ENCODE data around the gene TNFRSF4.

The TNFRSF4 gene

DNA sequence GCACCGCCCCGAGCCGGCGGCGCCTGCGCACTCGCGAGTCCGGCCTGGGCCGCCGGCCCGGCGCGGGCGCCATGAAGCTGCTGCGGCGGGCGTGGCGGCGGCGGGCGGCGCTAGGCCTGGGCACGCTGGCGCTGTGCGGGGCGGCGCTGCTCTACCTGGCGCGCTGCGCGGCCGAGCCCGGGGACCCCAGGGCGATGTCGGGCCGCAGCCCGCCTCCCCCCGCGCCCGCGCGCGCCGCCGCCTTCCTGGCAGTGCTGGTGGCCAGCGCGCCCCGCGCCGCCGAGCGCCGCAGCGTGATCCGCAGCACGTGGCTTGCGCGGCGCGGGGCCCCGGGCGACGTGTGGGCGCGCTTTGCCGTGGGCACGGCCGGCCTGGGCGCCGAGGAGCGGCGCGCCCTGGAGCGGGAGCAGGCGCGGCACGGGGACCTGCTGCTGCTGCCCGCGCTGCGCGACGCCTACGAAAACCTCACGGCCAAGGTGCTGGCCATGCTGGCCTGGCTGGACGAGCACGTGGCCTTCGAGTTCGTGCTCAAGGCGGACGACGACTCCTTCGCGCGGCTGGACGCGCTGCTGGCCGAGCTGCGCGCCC, 18.3 kb upstream of the TNFRSF4 start, which contains the start of gene B3GALT6:
Gene B3GALT6, plus strand, starts transcription at position 30 of the 588 bp plus-strand sequence. Its CDS starts 42 bp downstream, at position 72.
- no peak for DNase-seq

DNA sequence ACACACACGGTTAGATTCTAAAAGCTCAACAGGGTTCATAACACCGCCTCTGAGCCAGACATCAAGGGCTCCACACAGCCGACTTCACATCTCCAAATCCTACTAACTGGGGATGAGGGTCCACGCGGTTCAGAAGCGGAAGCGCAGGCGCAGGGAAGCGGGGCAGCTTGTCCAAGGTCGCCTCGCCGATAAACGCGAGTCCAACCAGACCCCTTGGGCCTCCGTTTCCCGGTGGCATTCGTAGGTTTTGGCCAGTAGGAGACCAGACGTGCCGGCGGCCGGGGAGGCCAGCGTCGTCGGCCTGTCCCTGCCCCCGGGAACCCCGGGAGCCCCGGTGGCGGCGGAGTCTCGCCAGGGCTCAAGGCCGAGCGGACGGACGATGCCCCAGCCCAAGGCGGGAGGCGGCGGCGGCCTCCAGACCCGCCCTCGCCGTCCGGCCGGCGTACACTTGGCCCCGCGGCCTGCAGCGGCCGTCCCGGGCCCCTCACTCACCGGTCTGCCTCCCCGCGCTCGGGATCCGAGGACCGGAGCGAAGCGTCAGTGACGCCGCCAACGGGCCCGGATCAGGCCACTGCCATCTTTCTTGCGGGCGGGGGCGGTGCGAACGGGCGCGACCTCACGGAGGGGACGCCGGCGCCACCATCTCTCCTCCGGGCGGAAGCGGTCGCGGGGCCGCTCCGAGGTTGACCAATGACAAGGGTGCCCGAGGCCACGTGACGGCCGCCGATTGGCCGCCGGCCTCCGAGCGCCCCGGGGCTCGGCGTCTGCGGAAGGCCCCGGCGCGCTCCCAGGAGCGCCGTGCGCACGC, 17.7 kb upstream of the TNFRSF4 start, which contains the start of gene SDF4:
Gene SDF4, minus strand, starts transcription at position 602 of the 808 bp plus-strand sequence. CDS start 3,229 bp downstream, outside the sequence.
- DNase-seq, result peak; percentile 93

DNA sequence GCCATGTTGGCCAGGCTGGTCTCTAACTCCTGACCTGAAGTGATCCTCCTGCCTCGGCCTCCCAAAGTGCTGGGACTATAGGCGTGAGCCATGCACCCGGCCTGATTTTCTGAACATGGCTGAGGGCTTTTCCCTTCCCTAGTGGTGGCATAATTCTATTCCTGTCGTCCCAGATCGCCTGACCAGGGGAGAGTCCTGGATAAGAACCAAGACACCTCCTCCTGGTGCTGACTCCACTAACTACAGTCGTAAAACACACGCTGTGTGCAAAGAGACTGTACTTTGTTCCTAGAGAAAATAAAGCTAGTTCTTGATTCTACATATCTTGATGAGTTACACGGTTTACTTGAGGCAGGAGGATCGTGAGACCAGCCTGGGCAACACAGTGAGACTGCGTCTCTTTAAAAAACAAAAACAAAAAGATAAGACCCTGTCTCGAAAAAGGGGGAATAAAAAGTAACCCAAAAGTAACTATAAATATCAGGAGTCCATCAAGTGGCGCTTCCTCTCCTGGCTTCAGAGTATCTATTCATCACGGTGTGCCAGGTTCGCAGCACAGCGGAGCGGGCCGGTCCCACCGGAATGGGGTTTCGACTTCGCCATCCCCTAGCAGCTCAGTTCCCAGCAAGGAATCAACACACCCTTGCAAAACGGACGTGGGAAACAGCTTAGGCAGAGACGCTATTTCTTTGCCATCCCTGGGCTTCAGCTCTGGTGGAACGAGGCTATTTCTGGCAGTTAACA, 16.9 kb upstream of the TNFRSF4 start:
- no peak for DNase-seq

DNA sequence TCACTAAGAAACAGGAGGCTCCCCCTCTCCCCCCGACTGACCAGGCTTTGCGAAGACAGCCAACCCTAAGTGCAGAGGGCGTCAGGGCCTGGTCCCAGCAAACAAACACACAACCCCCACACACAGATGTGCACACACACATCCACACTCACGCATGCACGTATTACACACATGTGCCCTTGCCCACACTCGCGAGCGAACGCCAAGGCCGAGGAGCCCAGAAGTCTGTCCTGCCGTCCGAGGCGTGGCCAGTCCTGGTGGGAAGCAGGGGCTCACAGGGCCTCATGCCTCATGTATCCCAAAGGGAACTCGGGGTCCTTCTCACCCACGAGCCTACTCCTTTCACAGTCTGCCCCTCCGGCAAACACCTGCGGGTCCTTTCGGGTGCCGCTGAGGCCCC, 15.8 kb upstream of the TNFRSF4 start:
- DNase-seq, result no peak

DNA sequence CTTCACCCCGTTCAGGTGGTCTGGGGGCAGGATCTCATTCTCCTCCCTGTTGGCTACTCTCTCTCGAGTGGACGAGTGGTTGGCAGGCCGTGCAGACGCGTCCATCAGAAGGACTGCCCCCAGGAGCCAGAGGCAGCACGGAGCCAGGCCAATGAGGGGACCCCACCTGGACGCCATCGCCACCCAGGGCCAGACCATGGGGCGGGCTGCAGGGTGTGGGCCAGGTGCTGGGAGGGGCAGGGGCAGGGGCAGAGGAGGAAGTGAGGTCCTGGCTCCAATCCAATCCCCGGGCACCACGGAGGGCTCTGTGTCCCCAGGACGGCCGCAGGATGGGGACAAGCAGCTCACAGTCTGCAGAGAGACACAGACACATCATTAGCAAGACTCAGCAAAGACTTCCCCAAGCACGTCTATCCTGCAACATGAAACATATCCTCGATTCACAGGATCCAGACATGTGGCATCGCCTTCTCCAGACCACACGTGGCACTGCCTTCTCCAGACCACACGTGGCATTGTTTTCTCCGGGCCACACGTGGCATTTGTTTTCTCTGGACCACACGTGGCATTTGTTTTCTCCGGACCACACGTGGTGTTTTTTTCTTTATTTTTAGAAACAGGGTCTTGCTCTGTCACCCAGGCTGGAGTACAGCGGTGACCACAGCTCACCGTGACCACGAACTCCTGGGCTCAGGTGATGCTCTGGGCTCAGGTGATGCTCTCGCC, 14.8 kb upstream of the TNFRSF4 start:
- no peak for DNase-seq

DNA sequence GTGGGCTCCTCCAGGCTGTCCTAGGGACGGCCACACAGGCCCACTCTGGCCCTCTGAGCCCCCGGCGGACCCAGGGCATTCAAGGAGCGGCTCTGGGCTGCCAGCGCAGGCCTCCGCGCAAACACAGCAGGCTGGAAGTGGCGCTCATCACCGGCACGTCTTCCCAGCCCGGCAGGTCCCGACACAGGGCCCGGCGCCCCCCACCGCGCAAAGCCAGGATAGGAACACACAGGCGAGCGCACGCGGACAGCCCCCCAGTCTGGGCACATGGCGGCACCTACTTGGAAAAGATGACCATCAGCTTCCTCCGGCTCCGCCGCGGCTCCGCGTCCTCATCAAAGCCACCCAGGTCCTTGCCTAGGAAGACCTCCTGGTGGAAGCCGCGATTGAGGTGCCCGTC, 14.2 kb upstream of the TNFRSF4 start:
- DNase-seq, result no peak

DNA sequence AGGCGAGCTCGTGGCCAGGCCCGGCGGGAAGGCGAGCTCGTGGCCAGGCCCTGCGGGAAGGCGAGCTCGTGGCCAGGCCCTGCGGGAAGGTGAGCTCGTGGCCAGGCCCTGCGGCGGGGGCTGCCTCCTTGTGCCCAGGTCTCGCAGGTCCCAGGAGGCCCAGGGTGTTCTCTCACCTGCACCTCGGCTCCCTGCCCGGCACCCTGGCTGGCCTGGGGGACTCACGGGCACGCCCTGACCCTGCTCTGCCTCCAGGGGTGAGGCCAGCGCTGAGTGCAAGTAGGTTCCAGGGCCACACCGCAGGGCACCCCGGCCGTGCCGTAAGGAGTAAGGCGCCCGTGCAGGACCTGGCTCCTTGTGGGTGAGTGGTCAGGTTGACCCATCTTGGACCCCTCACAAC, 13.4 kb upstream of the TNFRSF4 start:
- DNase-seq, result no peak

DNA sequence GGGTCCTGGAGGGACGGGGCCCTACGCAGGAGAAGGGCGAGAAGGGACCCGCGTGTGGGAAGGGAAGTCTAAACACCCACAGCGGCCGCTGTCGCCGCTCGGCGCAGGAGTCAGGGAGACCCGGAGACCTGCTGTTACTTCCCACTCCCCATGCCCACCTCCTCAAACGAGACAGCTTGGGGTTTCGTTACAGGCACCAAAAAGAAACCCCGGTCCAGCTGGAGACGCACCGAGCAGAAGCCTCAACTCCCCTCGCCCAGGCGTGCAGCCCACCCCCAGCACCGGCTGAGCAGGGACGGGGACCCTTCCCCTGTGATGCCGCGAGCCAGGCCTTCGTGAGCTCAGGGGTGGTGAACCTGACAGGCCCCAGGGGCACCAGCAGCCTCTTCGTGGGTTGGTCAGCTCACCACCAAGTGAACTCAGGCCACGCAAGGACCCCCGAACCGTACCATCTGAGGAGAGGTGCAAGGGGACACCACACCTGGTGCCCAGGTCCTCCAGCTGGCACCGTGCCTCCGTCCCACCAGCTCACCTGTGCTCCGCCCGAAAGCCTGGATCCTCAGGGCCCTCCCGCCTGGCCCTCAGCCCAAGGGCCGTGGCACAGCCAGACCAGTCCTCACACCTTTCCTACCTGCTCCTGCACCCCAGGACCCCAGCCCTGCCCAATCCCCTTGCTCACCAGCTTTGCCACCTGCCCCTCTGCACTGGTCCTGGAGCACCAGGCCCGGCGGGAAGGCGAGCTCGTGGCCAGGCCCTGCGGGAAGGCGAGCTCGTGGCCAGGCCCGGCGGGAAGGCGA, 12.8 kb upstream of the TNFRSF4 start:
- DNase-seq, result no peak

DNA sequence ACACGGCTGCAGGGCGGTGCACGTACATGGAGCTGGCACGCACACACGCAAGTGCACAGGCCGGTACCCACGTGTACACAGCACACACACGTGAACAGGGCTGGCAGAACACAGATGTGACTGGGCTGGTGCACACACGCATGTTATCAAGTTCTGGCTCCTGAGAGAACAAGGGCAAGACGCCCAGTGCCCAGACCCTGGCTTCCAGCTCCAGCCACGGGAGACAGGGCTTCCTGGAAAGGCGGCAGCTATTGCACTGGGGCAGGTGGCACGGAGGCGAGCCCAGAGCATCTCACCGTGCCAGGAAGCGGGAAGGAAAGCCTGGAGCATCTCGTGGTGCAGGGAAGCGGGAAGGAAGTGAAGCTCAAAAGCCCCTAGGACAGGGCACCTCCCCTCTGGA, 12.0 kb upstream of the TNFRSF4 start:
- no peak for DNase-seq

DNA sequence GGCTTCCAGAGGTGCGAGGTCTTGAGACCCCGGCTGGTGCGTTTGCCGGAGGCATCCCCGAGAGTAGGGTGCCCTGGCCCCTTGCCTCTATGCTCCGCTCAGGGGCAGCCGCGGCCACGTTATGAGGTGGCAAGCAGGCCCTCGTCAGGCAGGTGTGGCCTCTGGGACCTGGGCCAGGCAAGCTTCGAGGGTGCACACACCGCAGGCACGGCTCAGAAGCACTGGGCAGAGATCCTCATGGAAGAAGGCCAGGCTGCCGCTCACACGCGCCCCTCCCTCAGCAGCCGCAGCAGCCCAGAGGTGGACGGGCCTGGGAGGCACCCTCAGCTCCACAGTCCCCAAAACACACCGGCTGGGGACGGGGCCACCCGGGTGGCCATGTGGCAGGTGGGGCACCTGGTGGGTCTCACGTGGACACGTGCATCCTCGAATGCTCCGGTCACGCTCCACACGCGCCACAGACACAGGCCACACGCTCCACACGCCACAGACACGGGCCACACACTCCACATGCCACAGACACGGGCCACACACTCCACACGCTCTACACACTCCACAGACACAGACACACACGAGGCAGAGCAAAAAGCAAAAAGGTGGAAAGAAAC, 11.4 kb upstream of the TNFRSF4 start:
- DNase-seq, result no peak

DNA sequence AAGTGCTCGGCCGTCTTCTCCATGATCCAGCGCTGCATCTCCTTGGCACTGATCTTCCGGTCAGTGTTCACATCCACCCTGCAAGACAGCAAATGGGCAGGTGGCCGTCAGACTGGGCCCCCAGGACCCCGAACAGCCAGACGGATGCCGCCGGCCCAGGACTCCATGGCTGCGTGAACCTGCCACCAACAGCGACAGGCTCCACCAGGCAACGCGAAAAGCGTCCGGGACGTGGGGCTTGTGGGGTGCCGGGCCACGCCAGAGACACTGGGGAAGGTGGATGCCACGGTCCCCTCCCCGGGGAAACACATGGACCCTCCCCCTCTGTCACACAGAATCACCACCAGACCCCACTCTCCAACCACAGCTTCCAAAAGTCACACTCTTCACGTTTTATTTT, 9.9 kb upstream of the TNFRSF4 start:
- DNase-seq, result no peak

DNA sequence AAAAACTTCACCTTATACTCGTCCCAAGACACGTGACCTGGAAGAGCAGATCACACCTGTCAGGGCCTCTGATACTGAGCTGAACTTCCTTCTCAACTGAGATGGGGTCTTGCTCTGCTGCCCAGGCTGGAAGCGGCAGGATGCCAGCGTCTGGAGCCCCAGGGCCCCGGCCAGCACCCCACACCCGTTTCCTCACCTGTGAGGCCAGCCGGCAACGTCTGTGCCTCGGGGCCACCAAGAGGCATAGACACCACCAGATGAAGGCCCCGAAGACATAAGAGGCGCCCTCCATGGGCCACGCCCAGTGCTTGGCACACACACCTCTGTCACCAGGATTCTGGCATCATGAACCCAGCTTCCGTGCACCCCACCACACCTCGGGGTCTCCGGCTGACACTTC, 9.4 kb upstream of the TNFRSF4 start:
- DNase-seq, result no peak

DNA sequence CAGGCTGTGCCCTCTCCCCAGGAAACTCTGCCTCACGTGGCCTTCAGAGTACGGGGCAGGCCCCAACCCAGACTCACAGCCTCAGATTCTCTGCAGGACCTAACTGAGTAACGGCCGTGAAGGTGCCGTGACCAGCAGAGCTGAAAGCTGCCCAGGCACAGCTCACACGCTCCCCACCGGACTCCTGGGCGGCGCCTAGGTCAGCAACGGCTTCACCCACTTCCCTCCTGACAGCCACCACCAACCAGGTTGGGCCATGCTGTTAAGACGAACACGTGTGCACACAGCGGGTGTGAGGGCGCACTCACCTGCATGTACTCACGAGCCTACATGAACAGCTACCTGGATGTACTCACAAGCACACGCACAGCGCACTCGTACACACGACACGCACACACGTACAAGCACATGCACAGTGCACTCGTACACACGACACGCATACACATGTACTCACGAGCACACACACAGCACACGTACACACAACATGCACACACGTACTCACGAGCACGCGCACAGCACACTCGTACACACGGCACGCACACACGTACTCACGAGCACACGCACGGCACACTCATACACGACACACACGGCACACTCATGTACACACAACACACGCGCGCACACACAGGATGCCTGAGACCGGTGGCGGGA, 8.7 kb upstream of the TNFRSF4 start:
- DNase-seq, result no peak

DNA sequence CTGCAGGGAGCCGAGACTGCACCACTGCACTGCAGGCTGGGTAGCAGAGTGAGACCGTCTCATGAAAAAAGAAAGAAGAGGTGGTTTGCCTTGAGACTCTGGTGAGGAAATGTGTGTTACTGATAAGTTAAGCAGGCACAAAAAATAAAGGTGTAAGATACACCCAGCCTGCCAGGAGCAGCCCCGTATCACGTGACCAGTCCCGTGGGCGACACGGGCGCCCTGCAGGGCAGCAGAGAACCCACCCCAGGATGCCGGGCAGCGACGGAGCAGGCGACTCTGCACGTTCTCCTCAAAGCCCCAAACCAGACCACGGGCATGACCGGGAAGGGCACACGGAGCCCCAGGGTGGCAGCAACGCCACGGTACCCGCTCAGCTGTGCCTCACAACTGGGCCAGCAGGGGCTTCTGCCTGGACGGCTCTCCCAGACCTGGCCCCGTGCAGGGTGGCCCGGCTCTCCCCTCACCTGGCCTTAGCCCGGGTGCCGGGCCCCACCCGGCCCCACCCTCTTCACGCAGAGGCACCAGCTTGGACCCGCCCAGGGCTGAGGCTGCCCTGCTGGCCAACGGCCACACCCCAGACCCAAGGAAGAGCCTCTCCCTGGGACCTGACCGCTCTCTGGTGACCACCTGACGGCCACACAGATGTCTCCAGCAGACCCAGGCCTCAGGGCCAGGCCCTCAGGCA, 8.1 kb upstream of the TNFRSF4 start:
- DNase-seq, result no peak

DNA sequence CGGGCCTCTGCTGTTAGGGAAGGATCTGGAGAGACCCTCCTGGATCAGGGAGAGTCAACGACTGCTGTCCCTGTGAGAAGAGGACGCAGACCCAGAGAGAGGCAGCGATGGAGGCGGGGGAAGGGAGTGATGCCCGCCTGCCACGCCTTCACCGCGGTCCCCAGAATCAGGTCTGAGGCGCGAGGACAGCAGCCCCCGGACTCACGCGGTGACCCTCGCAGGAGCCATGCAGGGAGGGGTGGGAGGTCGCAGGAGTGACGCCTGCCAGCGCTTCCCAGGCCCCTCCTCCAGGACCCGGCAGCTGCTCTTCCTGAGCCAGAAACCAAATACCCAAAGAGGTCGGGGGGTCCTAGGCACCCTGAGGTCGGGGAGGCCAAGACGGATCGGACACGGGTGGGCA, 6.2 kb upstream of the TNFRSF4 start:
- no peak for DNase-seq

DNA sequence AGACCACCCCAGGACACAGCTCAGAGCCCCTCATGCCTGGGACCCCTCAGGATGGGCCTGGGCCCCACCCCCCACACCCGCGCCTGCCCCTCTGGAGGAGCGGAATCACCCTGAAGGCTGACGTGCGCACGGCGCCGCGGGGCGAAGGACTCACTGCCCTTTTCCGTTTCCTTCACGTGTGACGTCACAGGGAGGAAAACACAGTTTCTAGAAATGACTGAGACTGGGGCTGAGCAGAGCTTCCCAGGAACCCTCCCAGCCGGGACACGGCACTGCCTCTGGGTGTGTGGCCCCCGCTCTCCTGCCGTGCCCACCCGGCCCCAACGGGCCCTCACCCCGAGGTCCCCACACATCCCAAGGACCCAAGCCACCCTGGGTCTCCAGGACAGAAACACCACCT, 5.4 kb upstream of the TNFRSF4 start:
- DNase-seq, result no peak

DNA sequence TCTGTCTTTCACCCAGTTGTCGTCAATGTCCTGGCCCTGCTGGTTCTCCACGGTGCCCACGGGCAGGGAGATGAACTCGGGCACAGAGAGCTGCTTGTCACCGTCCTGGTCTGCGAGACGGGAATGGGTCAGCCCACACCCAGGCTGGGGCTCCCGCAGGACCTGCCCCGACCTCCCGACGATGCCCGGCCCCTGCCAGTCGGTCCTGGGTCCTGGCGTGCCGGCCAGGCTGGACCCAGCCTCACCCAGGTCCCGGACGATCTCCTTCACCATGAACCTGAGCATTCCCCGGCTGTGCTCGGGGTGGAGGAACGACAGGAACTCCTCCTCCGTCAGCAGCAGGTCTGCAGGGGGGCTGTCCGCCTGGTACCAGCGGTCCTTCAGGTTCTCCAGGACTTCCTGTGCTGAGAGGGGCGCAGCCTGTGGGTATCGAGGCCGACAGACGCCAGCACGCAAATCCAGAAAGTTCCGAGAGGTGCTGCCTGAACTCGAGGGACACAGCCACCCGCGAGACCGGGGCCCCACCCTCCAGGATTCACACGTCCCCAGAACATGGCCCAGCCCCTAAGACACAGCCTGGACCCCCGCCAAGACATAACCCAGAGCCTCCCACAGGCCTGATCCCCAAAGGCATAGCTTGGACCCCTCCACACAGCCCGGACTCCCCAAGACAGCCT, 4.7 kb upstream of the TNFRSF4 start:
- DNase-seq, result no peak

DNA sequence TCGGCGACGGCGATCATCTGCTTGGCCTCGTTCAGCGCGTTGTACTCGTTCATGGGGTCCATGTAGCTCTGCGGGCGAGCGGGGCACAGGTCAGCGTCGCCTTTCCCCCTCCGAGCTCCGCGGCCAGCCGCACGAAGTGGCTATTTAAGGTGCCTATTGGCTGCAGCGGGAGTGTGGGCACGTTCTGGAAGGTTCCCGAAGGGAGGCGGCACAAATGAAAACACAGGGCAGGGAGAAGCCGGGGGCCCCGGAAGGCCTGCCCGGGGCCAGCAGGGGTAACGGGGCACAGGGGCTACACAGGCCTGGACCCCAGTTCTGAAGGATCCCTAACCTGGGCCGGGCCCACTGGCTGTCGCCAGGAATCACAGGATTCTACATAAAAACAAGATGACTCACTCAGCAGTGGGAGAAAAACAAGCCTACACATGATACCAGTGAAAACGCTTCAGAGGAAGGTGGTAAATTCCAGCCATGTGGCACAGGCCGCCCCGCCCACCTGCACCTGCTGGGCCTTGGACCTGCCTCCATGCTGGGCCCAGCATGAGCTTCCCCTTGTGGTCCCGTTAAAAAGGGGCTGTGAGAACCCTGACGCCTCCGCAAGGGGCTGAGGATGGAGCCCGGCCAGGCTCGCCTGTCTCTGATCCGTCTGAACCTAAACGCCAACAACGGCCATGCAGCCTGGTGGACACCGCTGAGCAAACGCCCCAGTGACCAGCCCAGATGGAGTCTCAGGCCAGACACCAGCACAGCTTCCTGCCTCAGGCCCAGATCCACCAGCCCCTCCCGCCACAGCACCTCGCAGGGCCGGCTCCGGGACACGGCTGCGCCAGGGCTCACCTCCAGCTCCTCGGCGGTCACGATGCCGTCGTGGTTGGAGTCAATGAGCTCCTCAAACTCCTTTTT, 3.9 kb upstream of the TNFRSF4 start:
- no peak for DNase-seq
